Measurements from ENCODE around the gene SNX27. TPM values are rescaled to one million over a fixed set of nuclear protein-coding genes. Genes with fewer than 3 reads are reported as not detected.
"Not testable (repeated sequence)": the region's sequence is repeated elsewhere in the genome, so short reads cannot be mapped to it uniquely, and the experiment has no call there.

SNX27 gene
- total RNA-seq, 1 donor from 2014 or later = 33.9 TPM

DNA sequence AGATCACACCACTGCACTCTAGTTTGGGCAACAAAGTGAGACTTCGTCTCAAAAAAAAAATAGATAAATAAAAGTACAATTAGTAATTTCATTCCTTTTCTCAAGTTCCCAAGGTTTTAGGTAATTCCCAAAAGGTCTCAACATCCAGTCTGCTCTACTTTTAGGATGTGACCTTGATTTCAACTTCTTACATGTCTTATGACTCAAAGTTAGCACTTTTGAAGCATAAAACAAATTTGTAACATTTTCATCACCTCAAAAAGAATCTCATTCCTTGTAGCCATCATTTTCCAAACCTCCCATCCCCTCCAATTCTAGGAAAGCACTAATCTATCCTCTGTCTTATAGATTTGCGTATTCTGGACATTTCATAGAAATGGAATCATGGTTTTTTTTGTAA, 32.2 kb downstream of the SNX27 start:
- Mint-ChIP-seq H3K4me3 (ENCODE audit: unreplicated experiment) (no peak overlapping the region), H3K36me3 (ENCODE audit: unreplicated experiment) (peaks cover 10% of the 10 kb centered on the region), H3K4me1 (ENCODE audit: unreplicated experiment) (peaks cover 14% of the 10 kb centered on the region), H3K27me3 (ENCODE audit: unreplicated experiment) (no peaks in the 10 kb centered on the region), H3K27ac (ENCODE audit: unreplicated experiment) (no peak overlapping the region), H3K9me3 (ENCODE audit: unreplicated experiment) (peaks cover 3% of the 10 kb centered on the region)
- DNase-seq (ENCODE audit: extremely low spot score, unreplicated experiment) = no peak
- TF ChIP-seq, protein P1, sequence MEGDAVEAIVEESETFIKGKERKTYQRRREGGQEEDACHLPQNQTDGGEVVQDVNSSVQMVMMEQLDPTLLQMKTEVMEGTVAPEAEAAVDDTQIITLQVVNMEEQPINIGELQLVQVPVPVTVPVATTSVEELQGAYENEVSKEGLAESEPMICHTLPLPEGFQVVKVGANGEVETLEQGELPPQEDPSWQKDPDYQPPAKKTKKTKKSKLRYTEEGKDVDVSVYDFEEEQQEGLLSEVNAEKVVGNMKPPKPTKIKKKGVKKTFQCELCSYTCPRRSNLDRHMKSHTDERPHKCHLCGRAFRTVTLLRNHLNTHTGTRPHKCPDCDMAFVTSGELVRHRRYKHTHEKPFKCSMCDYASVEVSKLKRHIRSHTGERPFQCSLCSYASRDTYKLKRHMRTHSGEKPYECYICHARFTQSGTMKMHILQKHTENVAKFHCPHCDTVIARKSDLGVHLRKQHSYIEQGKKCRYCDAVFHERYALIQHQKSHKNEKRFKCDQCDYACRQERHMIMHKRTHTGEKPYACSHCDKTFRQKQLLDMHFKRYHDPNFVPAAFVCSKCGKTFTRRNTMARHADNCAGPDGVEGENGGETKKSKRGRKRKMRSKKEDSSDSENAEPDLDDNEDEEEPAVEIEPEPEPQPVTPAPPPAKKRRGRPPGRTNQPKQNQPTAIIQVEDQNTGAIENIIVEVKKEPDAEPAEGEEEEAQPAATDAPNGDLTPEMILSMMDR (IDR thresholded peaks at IDR 0.05) = no peak

DNA sequence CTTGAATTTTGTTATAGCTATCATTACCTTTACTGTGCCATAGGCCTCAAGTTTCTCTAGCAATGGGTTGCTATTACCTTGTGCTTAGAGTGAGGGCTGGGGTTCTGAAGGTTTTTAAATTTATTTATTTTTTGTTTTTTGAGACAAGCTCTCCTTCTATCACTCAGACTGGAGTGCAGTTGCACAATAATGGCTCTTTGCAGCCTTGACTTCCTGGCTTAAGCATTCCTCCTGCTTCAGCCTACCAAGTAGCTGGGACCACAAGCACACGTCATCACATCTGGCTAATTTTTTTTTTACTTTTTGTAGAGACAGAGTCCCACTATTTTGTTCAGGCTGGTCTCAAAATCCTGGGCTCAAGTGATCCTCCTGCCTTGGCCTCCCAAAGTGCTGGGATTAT, 41.5 kb downstream of the SNX27 start:
- H3K4me1 Mint-ChIP-seq (ENCODE audit: unreplicated experiment) = peaks cover 3% of the 10 kb centered on the region
- TF ChIP-seq, protein P1 (IDR thresholded peaks at IDR 0.05) = no peak
- no peak overlapping the region for H3K27ac Mint-ChIP-seq (ENCODE audit: unreplicated experiment)
- no peak overlapping the region for H3K4me3 Mint-ChIP-seq (ENCODE audit: unreplicated experiment)
- peaks cover 13% of the 10 kb centered on the region for H3K36me3 Mint-ChIP-seq (ENCODE audit: unreplicated experiment)
- no peak for DNase-seq (ENCODE audit: extremely low spot score, unreplicated experiment)
- H3K27me3 Mint-ChIP-seq (ENCODE audit: unreplicated experiment) = no peaks in the 10 kb centered on the region
- H3K9me3 Mint-ChIP-seq (ENCODE audit: unreplicated experiment) = peaks cover 10% of the 10 kb centered on the region

DNA sequence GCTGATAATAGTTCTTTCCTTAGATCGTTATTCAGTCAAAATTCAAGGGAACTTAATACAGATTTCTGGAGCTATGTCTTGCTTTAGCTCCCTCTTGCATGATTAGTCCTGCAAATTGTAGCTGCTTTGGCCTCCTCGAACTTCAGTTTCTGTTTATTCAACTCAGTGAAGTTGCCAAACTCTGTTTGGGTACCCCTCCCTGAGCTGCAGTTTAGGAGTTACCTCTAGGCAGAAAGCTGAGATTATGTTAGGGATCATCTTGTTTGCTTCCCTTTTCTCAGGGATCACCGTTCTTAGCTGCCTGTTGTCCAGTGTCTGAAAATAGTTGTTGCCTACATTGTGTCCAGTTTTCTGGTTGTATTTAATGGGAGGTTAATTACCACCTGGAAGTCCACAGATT, 43.5 kb downstream of the SNX27 start:
- Mint-ChIP-seq H3K4me3 (ENCODE audit: unreplicated experiment) (no peak overlapping the region), H3K27ac (ENCODE audit: unreplicated experiment) (no peak overlapping the region), H3K9me3 (ENCODE audit: unreplicated experiment) (peaks cover 10% of the 10 kb centered on the region), H3K27me3 (ENCODE audit: unreplicated experiment) (no peaks in the 10 kb centered on the region), H3K4me1 (ENCODE audit: unreplicated experiment) (peaks cover 3% of the 10 kb centered on the region), H3K36me3 (ENCODE audit: unreplicated experiment) (peaks cover 18% of the 10 kb centered on the region)
- no peak for DNase-seq (ENCODE audit: extremely low spot score, unreplicated experiment)
- TF ChIP-seq, protein P1 (IDR thresholded peaks at IDR 0.05) = no peak

DNA sequence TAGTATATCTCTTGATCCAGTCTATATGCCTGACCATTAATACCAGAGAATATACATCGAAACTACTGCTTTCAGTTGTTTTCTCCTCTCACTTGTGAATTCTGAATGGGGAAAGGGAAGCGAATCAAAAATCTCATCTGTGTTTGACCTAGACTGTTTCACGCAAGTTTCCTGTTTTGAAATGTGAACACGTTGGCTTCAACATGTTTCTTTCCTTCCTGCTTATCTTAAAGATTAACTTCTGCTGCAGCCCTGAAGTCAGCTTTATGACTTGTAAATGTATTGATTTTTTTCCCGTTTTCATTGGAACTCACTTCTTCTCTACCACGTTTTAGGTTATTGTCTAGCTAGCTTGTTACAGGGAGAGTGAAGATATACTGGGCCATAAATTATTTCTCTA, 49.9 kb downstream of the SNX27 start:
- TF ChIP-seq, protein P1 (IDR thresholded peaks at IDR 0.05) = no peak
- no peak for DNase-seq (ENCODE audit: extremely low spot score, unreplicated experiment)
- peaks cover 5% of the 10 kb centered on the region for H3K4me1 Mint-ChIP-seq (ENCODE audit: unreplicated experiment)
- H3K4me3 Mint-ChIP-seq (ENCODE audit: unreplicated experiment) = no peak overlapping the region
- H3K27ac Mint-ChIP-seq (ENCODE audit: unreplicated experiment) = no peak overlapping the region
- no peaks in the 10 kb centered on the region for H3K9me3 Mint-ChIP-seq (ENCODE audit: unreplicated experiment)
- no peaks in the 10 kb centered on the region for H3K27me3 Mint-ChIP-seq (ENCODE audit: unreplicated experiment)
- H3K36me3 Mint-ChIP-seq (ENCODE audit: unreplicated experiment) = peaks cover 37% of the 10 kb centered on the region

DNA sequence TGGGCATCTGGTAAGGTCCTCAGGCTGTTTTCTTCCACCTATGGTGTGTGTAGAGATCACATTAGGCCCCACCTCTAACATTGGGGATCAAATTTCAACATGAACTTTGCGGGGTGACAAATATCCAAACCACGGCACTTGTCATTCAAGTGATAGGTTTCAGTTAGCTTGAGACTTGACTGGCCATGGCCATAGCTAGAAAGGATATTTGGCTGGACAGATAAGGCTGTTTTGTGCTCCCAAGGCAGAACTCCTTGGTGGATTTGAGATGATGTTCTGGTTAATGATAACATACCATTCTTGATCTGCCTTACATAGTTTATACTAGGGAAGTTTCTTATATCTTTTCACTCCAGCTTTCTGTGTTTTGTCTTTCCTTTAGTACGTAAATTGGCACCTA, 56.2 kb downstream of the SNX27 start:
- Mint-ChIP-seq H3K36me3 (ENCODE audit: unreplicated experiment) (peaks cover 50% of the 10 kb centered on the region), H3K27me3 (ENCODE audit: unreplicated experiment) (no peaks in the 10 kb centered on the region), H3K27ac (ENCODE audit: unreplicated experiment) (no peak overlapping the region), H3K4me3 (ENCODE audit: unreplicated experiment) (no peak overlapping the region), H3K9me3 (ENCODE audit: unreplicated experiment) (peaks cover 13% of the 10 kb centered on the region), H3K4me1 (ENCODE audit: unreplicated experiment) (peaks cover 13% of the 10 kb centered on the region)
- TF ChIP-seq, protein P1 (IDR thresholded peaks at IDR 0.05) = no peak
- DNase-seq (ENCODE audit: extremely low spot score, unreplicated experiment) = no peak

DNA sequence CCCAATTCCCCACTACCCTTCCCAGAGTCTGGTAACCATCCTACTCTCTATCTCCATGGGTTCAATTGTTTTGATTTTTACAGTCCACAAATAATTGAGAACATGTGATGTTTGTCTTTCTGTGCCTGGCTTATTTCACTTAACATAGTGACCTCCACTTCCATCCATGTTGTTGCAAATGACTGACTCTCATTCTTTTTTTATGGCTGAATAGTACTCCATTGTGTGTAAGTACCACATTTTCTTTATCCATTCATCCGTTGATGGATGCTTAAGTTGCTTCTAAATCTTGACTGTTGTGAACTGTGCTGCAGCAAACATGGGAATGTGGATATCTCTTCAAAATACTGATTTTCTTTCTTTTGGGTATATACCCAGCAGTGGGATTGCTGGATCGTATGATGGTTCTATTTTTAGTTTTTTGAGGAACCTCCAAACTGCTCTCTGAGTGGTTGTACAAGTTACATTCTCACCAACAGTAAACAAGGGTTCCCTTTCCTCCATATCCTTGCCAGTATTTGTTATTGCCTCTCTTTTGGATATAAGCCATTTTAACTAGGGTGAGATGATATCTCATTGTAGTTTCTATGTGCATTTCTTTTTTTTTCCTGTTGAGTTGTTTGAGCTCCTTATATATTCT, 58.3 kb downstream of the SNX27 start:
- H3K27me3 Mint-ChIP-seq (ENCODE audit: unreplicated experiment); H3K4me3 Mint-ChIP-seq (ENCODE audit: unreplicated experiment); H3K27ac Mint-ChIP-seq (ENCODE audit: unreplicated experiment); DNase-seq (ENCODE audit: extremely low spot score, unreplicated experiment): not testable (repeated sequence)
- Mint-ChIP-seq H3K9me3 (ENCODE audit: unreplicated experiment) (peaks cover 18% of the 10 kb centered on the region), H3K4me1 (ENCODE audit: unreplicated experiment) (peaks cover 13% of the 10 kb centered on the region), H3K36me3 (ENCODE audit: unreplicated experiment) (peaks cover 53% of the 10 kb centered on the region)

Data from osteocyte (in vitro differentiated cells).